ENCODE results near the gene PPME1.

DNA sequence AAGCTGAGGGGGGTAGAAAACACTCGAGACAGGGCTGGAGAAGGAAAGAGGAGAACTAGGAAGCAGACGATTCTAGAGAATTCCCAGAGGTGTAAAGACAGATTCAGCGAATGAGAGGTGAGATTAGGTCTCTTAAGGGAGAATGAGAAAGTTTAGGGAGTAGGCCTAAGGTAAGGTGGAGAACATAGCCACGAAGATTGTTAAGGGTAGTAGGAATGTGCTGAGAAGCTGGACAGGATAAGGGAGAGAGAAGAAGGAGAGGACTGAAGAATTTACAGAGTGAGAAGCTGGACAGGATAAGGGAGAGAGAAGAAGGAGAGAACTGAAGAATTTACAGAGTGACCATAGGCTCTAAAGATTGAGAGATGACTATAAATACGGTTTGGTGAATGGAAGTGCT lies 908 bp downstream of the PPME1 start:
- TF ChIP-seq FOXM1 (IDR thresholded peaks at IDR 0.05; ENCODE audit: borderline replicate concordance) = no peak
- TF ChIP-seq FOXA1 (IDR thresholded peaks at IDR 0.05) = no peak
- no peak for TF ChIP-seq CTBP1 (IDR thresholded peaks at IDR 0.05; ENCODE audit: borderline replicate concordance)
- TF ChIP-seq FOXK2 (IDR thresholded peaks at IDR 0.05) = no peak
- TF ChIP-seq SUZ12 (IDR thresholded peaks at IDR 0.05) = no peak
- no peak for TF ChIP-seq HDGF (IDR thresholded peaks at IDR 0.05; ENCODE audit: borderline replicate concordance)
